ENCODE data around the gene MAN1C1.

GRCh38 chr1:25641329-25641725 lies 24.7 kb downstream of the MAN1C1 start:
- TF ChIP-seq CTCF (IDR thresholded peaks at IDR 0.05; ENCODE audit: borderline replicate concordance, extremely low read depth, low read length, poor library complexity, severe bottlenecking) (no peak), EZH2 (IDR thresholded peaks at IDR 0.05; ENCODE audit: borderline replicate concordance, low read depth, low read length, severe bottlenecking) (no peak)
